MCF 10A (cell line): Measurements from ENCODE around the gene MASP1. TPM values are rescaled to one million over a fixed set of nuclear protein-coding genes. Genes with fewer than 3 reads are reported as not detected.
"Not testable (repeated sequence)": the region's sequence is repeated elsewhere in the genome, so short reads cannot be mapped to it uniquely, and the experiment has no call there.

Experiments
- BruUV-seq: library from RNA; stranded (reverse); fragments of 400-500 nt; replicated peaks from 2 replicates; lab custom pipeline; 2021; lab: Mats Ljungman, UMichigan
- CTCF ChIA-PET: fragments of 300-600 bp; sonication (Branson Sonifier 250); formaldehyde crosslinking; extraction: SDS; loops from one replicate; lab custom pipeline; 2021; ENCODE audit warnings: antibody characterized with exemption, inconsistent platforms; lab: Yijun Ruan, JAX
- POLR2A ChIA-PET: fragments of 300-600, 350-650 bp; sonication (Branson Sonifier 250); formaldehyde crosslinking; extraction: SDS; loops from one replicate; lab custom pipeline; 2020; ENCODE audit warnings: antibody characterized with exemption, inconsistent platforms; lab: Yijun Ruan, JAX
- DNase-seq: peaks from one replicate; pipeline ENCODE4 v3.0.0-alpha.2; 2018; ENCODE audit not compliant: unreplicated experiment
- H3K27ac Mint-ChIP-seq: one replicate; pipeline ENCODE4 v1.8.0; 2022; ENCODE audit warnings: mild to moderate bottlenecking, low read depth, mixed read lengths; ENCODE audit not compliant: unreplicated experiment
- H3K27me3 Mint-ChIP-seq: one replicate; pipeline ENCODE4 v1.8.0; 2022; ENCODE audit warnings: mixed read lengths; ENCODE audit not compliant: insufficient read depth, unreplicated experiment
- H3K36me3 Mint-ChIP-seq: one replicate; pipeline ENCODE4 v1.8.0; 2022; ENCODE audit warnings: mild to moderate bottlenecking, moderate library complexity, mixed read lengths; ENCODE audit not compliant: insufficient read depth, unreplicated experiment
- H3K4me1 Mint-ChIP-seq: one replicate; pipeline ENCODE4 v1.8.0; 2022; ENCODE audit warnings: mixed read lengths; ENCODE audit not compliant: insufficient read depth, unreplicated experiment
- H3K4me3 Mint-ChIP-seq: one replicate; pipeline ENCODE4 v1.8.0; 2022; ENCODE audit warnings: mild to moderate bottlenecking, moderate library complexity, mixed read lengths; ENCODE audit not compliant: unreplicated experiment
- H3K9me3 Mint-ChIP-seq: one replicate; pipeline ENCODE4 v1.8.0; 2022; ENCODE audit warnings: mixed read lengths; ENCODE audit not compliant: unreplicated experiment
- intact Hi-C: fragments of 100-400 bp; cut with micrococcal nuclease; formaldehyde crosslinking; loops from 2 replicates; pipeline ENCODE4 v1.14.1; 2022
- total RNA-seq: library from RNA; stranded (reverse); gene quantifications from 2 replicates; pipeline ENCODE4 v1.2.3, GENCODE V29; 2022
- TF ChIP-seq, protein P1 (sequence below): fragments of 200-600 bp; IDR thresholded peaks from one replicate; pipeline ENCODE4 v1.8.0; 2022; ENCODE audit warnings: antibody characterized with exemption, mild to moderate bottlenecking; ENCODE audit not compliant: unreplicated experiment

MASP1 gene
- total RNA-seq, 1 experiment from 2014 or later = not detected

DNA sequence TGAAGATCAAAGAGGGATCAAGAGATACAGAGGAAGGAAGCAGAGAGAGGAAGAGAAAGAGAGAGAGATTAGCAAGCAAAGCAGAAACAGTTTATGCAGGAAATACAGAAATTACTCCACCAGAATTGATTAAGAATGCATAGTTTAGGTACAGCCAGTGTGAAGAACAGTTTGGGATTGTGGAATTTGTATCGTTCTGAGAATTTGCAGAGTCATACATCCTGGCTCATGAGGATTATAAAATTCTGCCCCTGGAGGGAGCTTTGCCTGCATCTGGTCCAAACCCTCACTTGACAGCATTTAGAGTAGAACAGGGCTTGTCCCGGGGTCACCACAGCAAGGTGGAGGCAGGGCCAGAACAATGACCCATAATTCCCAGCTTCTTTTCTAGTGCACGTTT, 44.1 kb downstream of the MASP1 start:
- BruUV-seq = no TSS peak
- peaks cover 8% of the 10 kb centered on the region for H3K4me1 Mint-ChIP-seq
- intact Hi-C loops = no loop called here
- CTCF ChIA-PET = interaction anchor here (0.7 kb wide), 2 partner anchors 18 to 1084 kb away, joined by 3 to 6 read pairs; no protein-coding TSS in a partner anchor
- H3K4me3 Mint-ChIP-seq = no peak overlapping the region
- POLR2A ChIA-PET = no interaction called here
- H3K36me3 Mint-ChIP-seq = no peaks in the 10 kb centered on the region
- DNase-seq = no peak
- TF ChIP-seq, protein P1, sequence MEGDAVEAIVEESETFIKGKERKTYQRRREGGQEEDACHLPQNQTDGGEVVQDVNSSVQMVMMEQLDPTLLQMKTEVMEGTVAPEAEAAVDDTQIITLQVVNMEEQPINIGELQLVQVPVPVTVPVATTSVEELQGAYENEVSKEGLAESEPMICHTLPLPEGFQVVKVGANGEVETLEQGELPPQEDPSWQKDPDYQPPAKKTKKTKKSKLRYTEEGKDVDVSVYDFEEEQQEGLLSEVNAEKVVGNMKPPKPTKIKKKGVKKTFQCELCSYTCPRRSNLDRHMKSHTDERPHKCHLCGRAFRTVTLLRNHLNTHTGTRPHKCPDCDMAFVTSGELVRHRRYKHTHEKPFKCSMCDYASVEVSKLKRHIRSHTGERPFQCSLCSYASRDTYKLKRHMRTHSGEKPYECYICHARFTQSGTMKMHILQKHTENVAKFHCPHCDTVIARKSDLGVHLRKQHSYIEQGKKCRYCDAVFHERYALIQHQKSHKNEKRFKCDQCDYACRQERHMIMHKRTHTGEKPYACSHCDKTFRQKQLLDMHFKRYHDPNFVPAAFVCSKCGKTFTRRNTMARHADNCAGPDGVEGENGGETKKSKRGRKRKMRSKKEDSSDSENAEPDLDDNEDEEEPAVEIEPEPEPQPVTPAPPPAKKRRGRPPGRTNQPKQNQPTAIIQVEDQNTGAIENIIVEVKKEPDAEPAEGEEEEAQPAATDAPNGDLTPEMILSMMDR = no peak
- H3K27me3 Mint-ChIP-seq = peaks cover 16% of the 10 kb centered on the region
- no peaks in the 10 kb centered on the region for H3K9me3 Mint-ChIP-seq
- no peak overlapping the region for H3K27ac Mint-ChIP-seq

DNA sequence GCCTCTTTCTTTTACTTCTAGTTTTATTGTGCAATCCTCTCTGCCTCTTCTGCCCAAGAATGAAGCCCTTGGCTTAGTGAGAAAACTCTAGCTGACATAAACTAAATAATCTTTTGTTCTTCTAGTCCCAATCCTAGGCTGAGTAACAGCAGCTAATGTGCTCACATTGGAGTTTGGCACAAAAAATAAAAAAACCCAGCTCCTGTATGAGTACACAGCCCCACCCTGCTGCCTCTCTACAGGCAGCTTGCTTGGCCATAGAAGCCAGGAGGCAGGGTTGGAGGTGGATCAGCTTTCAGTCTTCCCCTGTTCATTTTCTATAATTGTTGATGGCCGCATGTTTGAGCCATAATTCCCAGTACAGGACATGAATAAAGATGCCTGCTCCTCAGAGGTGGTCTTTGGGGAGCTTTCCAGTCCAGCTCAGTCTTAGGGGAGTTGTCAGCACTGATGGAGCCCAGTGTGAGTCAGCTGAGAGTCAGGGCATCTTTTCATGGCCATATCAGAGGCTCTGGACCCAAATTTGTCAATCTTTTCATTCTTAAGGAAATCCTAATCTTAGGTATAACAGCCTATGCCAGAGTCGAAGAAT, 47.5 kb downstream of the MASP1 start:
- intact Hi-C loops = no loop called here
- H3K36me3 Mint-ChIP-seq = no peaks in the 10 kb centered on the region
- no peak overlapping the region for H3K4me3 Mint-ChIP-seq
- H3K4me1 Mint-ChIP-seq = peaks cover 8% of the 10 kb centered on the region
- TF ChIP-seq, protein P1 = no peak
- no TSS peak for BruUV-seq
- CTCF ChIA-PET = interaction anchor here (0.6 to 3.1 kb wide), 8 partner anchors 20 to 1294 kb away, joined by 3 to 11 read pairs (median 3); no protein-coding TSS in a partner anchor
- H3K27ac Mint-ChIP-seq = no peak overlapping the region
- no peak for DNase-seq
- H3K9me3 Mint-ChIP-seq = no peaks in the 10 kb centered on the region
- POLR2A ChIA-PET = interaction anchor here (0.7 to 1.3 kb wide), 3 partner anchors 14 to 1552 kb away, joined by 3 to 4 read pairs (median 3); no protein-coding TSS in a partner anchor
- peaks cover 8% of the 10 kb centered on the region for H3K27me3 Mint-ChIP-seq

DNA sequence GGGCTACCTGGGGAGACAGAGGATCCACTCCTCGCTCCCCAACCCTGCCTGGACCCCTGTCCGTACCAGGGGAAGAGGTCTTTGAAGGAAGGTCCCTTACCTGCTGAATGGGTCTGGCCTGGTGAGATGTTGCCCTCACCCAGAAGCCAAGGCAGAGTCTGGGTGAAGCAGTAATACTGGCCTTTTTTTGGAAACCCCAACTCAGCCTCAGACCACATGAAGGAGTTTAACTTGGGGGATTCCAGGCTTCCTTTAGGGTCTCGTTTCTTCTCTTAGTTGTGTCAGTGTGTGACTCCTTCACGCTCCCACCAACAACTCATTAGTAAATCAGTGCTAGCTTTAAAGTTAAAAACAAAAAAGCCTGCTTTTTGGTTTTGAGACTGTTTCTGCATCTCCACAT, 48.6 kb downstream of the MASP1 start:
- H3K27me3 Mint-ChIP-seq = no peaks in the 10 kb centered on the region

DNA sequence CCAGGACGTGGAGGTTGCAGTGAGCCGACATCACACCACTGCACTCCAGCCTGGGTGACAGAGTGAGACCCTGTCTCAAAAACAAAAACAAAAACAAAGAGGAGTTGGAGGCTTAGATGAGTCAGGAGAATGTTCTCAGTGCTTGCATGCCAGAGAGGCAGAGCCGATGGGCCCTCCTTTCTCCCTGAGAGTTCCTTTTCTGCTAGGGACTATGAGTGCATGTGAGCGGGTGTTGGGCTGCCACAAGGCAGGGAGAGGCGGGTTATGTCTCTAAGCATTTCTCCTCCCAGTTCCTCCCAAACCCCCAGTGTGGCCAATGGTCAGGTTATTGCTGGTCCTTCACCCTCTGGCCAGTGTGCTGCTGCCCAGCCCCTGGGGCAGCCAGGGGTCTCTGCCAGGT, 49.1 kb downstream of the MASP1 start:
- Mint-ChIP-seq H3K27me3 (no peaks in the 10 kb centered on the region), H3K27ac (no peak overlapping the region), H3K4me3 (no peak overlapping the region), H3K9me3 (no peaks in the 10 kb centered on the region), H3K36me3 (no peaks in the 10 kb centered on the region), H3K4me1 (peaks cover 8% of the 10 kb centered on the region)
- TF ChIP-seq, protein P1 = no peak
- ChIA-PET POLR2A (no interaction called here), CTCF (interaction anchor here (1.3 to 3.1 kb wide), 3 partner anchors 22 to 437 kb away, joined by 5 to 11 read pairs (median 9); no protein-coding TSS in a partner anchor)
- BruUV-seq = no TSS peak
- no peak for DNase-seq
- intact Hi-C loops = no loop called here

More for the DNA sequence above, 48.6 kb downstream of the MASP1 start:
- Mint-ChIP-seq H3K27ac (no peak overlapping the region), H3K4me1 (peaks cover 8% of the 10 kb centered on the region), H3K4me3 (no peak overlapping the region), H3K36me3 (no peaks in the 10 kb centered on the region), H3K9me3 (no peaks in the 10 kb centered on the region)
- intact Hi-C loops = no loop called here
- TF ChIP-seq, protein P1 = no peak
- POLR2A ChIA-PET = no interaction called here
- no peak for DNase-seq
- CTCF ChIA-PET = interaction anchor here (1.2 to 3.1 kb wide), 4 partner anchors 22 to 470 kb away, joined by 3 to 11 read pairs (median 7); no protein-coding TSS in a partner anchor
- BruUV-seq = no TSS peak

DNA sequence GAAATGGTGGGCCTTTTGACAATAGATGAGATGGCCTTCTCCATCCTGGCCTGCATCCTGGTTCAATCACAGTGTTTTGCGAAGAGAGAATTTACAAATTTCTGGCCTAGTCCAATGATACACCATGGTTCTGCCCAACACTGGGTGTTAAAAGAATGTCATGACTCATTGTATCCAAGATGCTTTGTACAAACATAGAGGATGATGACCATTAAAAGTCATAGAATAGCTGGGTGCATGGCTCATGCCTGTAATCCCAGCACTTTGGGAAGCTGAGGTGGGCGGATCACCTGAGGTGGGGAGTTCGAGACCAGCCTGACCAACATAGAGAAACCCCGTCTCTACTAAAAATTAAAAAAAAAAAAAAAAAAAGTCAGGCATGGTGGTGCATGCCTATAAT, 52.7 kb downstream of the MASP1 start:
- BruUV-seq, H3K36me3 Mint-ChIP-seq, DNase-seq, H3K4me3 Mint-ChIP-seq, H3K27ac Mint-ChIP-seq, POLR2A ChIA-PET, H3K9me3 Mint-ChIP-seq, H3K27me3 Mint-ChIP-seq, intact Hi-C loops, H3K4me1 Mint-ChIP-seq: not testable (repeated sequence)
- CTCF ChIA-PET = interaction anchor here (0.6 to 0.8 kb wide), 2 partner anchors 190 to 441 kb away, joined by 3 to 4 read pairs; no protein-coding TSS in a partner anchor
